A549 (cell line): ENCODE results near the gene APOBEC3G. TPM values are rescaled to one million over a fixed set of nuclear protein-coding genes. Genes with fewer than 3 reads are reported as not detected.

ENCODE experiments used
- ATAC-seq, 2 experiments: fragments of 200-7000 bp in 1 of 2; fragments of >200 bp in 1 of 2; cut with Nextera tagmentation in 1 of 2; cut with Tn5 transposase in 1 of 2; 3 replicates each; pipeline versions ENCODE4 v1.8.0 to v1.9.1; 2018 to 2020; ENCODE audit warnings: mild to moderate bottlenecking in 1 of 2, moderate library complexity in 1 of 2
- CTCF ChIA-PET: fragments of 300-600 bp; sonication (Branson Sonifier 250); formaldehyde crosslinking; extraction: SDS; loops from one replicate; lab custom pipeline; 2021; ENCODE audit warnings: antibody characterized with exemption, inconsistent platforms; lab: Yijun Ruan, JAX
- POLR2A ChIA-PET: fragments of 350-600 bp; formaldehyde crosslinking; extraction: SDS; loops from one replicate; lab custom pipeline; 2021; ENCODE audit warnings: antibody characterized with exemption, inconsistent platforms; lab: Yijun Ruan, JAX
- DNase-seq, 2 experiments: peaks; one replicate each; pipeline versions ENCODE4 v3.0.0 to v3.0.0-alpha.2; 2011 to 2016; ENCODE audit warnings: low read depth in 1 of 2, low spot score in 1 of 2
- FAIRE-seq: peaks from 2 replicates; lab custom pipeline; 2011; peaks lifted over from hg19 to GRCh38; lab: Jason Lieb, UNC
- H3K27ac ChIP-seq, 2 experiments: fragments of >200 bp; sonication (Bioruptor Twin); formaldehyde crosslinking; 3 replicates each; pipeline ENCODE4 v1.5.1; 2016 to 2017
- H3K4me1 ChIP-seq: fragments of >200 bp; sonication (Bioruptor Twin); formaldehyde crosslinking; 3 replicates; pipeline ENCODE4 v1.6.1; 2016
- H3K4me2 ChIP-seq: fragments of >200 bp; sonication (Bioruptor Twin); formaldehyde crosslinking; 3 replicates; pipeline ENCODE4 v1.6.1; 2016
- H3K4me3 ChIP-seq: fragments of >200 bp; sonication (Bioruptor Twin); formaldehyde crosslinking; 3 replicates; pipeline ENCODE4 v1.5.1; 2016
- H3K9me3 ChIP-seq: fragments of >200 bp; sonication (Bioruptor Twin); formaldehyde crosslinking; 3 replicates; pipeline ENCODE4 v1.6.1; 2016
- ATOH8 ChIP-seq: fragments of 250-450 bp; sonication (Bioruptor Pico); IDR thresholded peaks from 2 replicates; pipeline ENCODE4 v1.5.0; 2020; ENCODE audit warnings: low read depth, mild to moderate bottlenecking, moderate library complexity
- BHLHE40 ChIP-seq: IDR thresholded peaks from 2 replicates; pipeline ENCODE4 v1.6.1; 2012; ENCODE audit warnings: low read depth, low read length, inconsistent platforms
- CBX8 ChIP-seq: fragments of 200-600 bp; sonication (generic); IDR thresholded peaks from 2 replicates; pipeline ENCODE4 v1.6.1; 2016
- CEBPB ChIP-seq, 2 experiments: fragments of >200 bp in 1 of 2; sonication (Bioruptor Twin) in 1 of 2; formaldehyde crosslinking in 1 of 2; IDR thresholded peaks; 2 replicates each; pipeline ENCODE4 v1.6.1; 2012 to 2016
- CHD4 ChIP-seq: fragments of 200-600 bp; sonication (generic); IDR thresholded peaks from 2 replicates; pipeline ENCODE4 v1.6.1; 2016; ENCODE audit warnings: antibody characterized with exemption, mild to moderate bottlenecking, borderline replicate concordance
- EHF ChIP-seq: fragments of 250-450 bp; sonication (Bioruptor Pico); IDR thresholded peaks from 2 replicates; pipeline ENCODE4 v1.5.0; 2020; ENCODE audit warnings: mild to moderate bottlenecking
- EHMT2 ChIP-seq: fragments of 200-600 bp; sonication (generic); IDR thresholded peaks from 2 replicates; pipeline ENCODE4 v1.6.1; 2016; ENCODE audit warnings: antibody characterized with exemption, low read depth, mild to moderate bottlenecking, moderate library complexity
- FOSL2 ChIP-seq, 2 experiments: fragments of 450-650 bp in 1 of 2; fragments of >200 bp in 1 of 2; sonication (Bioruptor Twin) in 1 of 2; formaldehyde crosslinking; IDR thresholded peaks; 2 replicates each; pipeline versions ENCODE4 v1.5.0 to v1.6.1; 2016 to 2020; ENCODE audit warnings: mild to moderate bottlenecking in 1 of 2, moderate library complexity in 1 of 2
- GATA3 ChIP-seq: IDR thresholded peaks from 2 replicates; pipeline ENCODE4 v1.6.1; 2012; ENCODE audit warnings: borderline replicate concordance
- HDAC2 ChIP-seq: fragments of 200-600 bp; sonication (generic); IDR thresholded peaks from 2 replicates; pipeline ENCODE4 v1.6.1; 2016
- HES2 ChIP-seq: fragments of >200 bp; sonication (Bioruptor Twin); formaldehyde crosslinking; IDR thresholded peaks from 2 replicates; pipeline ENCODE4 v1.6.1; 2016
- HEYL ChIP-seq: fragments of 250-450 bp; sonication (Bioruptor Pico); IDR thresholded peaks from 2 replicates; pipeline ENCODE4 v1.8.0; 2021; ENCODE audit warnings: mild to moderate bottlenecking, moderate library complexity
- HOXA7 ChIP-seq: fragments of 250-450 bp; sonication (Bioruptor Pico); IDR thresholded peaks from 2 replicates; pipeline ENCODE4 v1.5.0; 2020; ENCODE audit warnings: mild to moderate bottlenecking, moderate library complexity
- HOXB13 ChIP-seq: fragments of 250-450 bp; sonication (Bioruptor Pico); IDR thresholded peaks from 2 replicates; pipeline ENCODE4 v1.5.0; 2020; ENCODE audit warnings: low read depth, mild to moderate bottlenecking, moderate library complexity
- JUNB ChIP-seq: fragments of >200 bp; sonication (Bioruptor Twin); formaldehyde crosslinking; IDR thresholded peaks from 2 replicates; pipeline ENCODE4 v1.6.1; 2016
- KDM1A ChIP-seq: fragments of 200-600 bp; sonication (generic); IDR thresholded peaks from 2 replicates; pipeline ENCODE4 v1.6.1; 2016; ENCODE audit warnings: low read depth, mild to moderate bottlenecking
- MAFK ChIP-seq: fragments of 450-650 bp; IDR thresholded peaks from 2 replicates; pipeline ENCODE4 v1.6.1; 2014; ENCODE audit not compliant: partially characterized antibody
- MAX ChIP-seq: IDR thresholded peaks from 2 replicates; pipeline ENCODE4 v1.6.1; 2012
- MYC ChIP-seq: IDR thresholded peaks from 2 replicates; pipeline ENCODE4 v1.6.1; 2012; ENCODE audit warnings: mild to moderate bottlenecking, inconsistent platforms, low read length, improper control_type of control experiment, borderline replicate concordance
- NFE2L2 ChIP-seq: fragments of 150-350 bp; conservative IDR thresholded peaks from 2 replicates; pipeline ENCODE4 v1.6.1; 2014; ENCODE audit warnings: low read length
- PHF8 ChIP-seq: fragments of 200-600 bp; sonication (generic); IDR thresholded peaks from 2 replicates; pipeline ENCODE4 v1.6.1; 2016; ENCODE audit warnings: low read depth, mild to moderate bottlenecking, antibody characterized with exemption, moderate library complexity, borderline replicate concordance
- POLR2A ChIP-seq: IDR thresholded peaks from 2 replicates; pipeline ENCODE4 v1.6.1; 2012; ENCODE audit warnings: mild to moderate bottlenecking, low read length
- RAD21 ChIP-seq, 2 experiments: fragments of >200 bp in 1 of 2; sonication (Bioruptor Twin) in 1 of 2; formaldehyde crosslinking in 1 of 2; IDR thresholded peaks in 1 of 2; conservative IDR thresholded peaks in 1 of 2; 2 replicates in 1 of 2; 3 replicates in 1 of 2; pipeline ENCODE4 v1.6.1; 2012 to 2018; ENCODE audit warnings: inconsistent platforms in 1 of 2
- RNF2 ChIP-seq: fragments of 200-600 bp; sonication (generic); IDR thresholded peaks from 2 replicates; pipeline ENCODE4 v1.6.1; 2016; ENCODE audit warnings: low read depth, mild to moderate bottlenecking, antibody characterized with exemption, moderate library complexity, borderline replicate concordance
- SMC3 ChIP-seq: fragments of >200 bp; sonication (Bioruptor Twin); formaldehyde crosslinking; IDR thresholded peaks from 3 replicates; pipeline ENCODE4 v1.6.1; 2018; ENCODE audit warnings: inconsistent platforms
- SREBF2 ChIP-seq: fragments of 450-650 bp; IDR thresholded peaks from 2 replicates; pipeline ENCODE4 v1.6.1; 2014; ENCODE audit warnings: mild to moderate bottlenecking, moderate library complexity
- TP53 ChIP-seq: fragments of 250-450 bp; sonication (Bioruptor Pico); IDR thresholded peaks from 2 replicates; pipeline ENCODE4 v1.5.0; 2021; ENCODE audit warnings: mild to moderate bottlenecking, moderate library complexity
- USF2 ChIP-seq: fragments of 450-650 bp; IDR thresholded peaks from 2 replicates; pipeline ENCODE4 v1.6.1; 2014; ENCODE audit warnings: antibody characterized with exemption
- ZC3H11A ChIP-seq: fragments of 450-650 bp; IDR thresholded peaks from 2 replicates; pipeline ENCODE4 v1.6.1; 2014; ENCODE audit warnings: antibody characterized with exemption, mild to moderate bottlenecking
- ZFP36 ChIP-seq: fragments of 450-650 bp; IDR thresholded peaks from 2 replicates; pipeline ENCODE4 v1.6.1; 2014; ENCODE audit warnings: borderline replicate concordance; ENCODE audit not compliant: partially characterized antibody
- ZSCAN20 ChIP-seq: fragments of 250-450 bp; sonication (Bioruptor Pico); IDR thresholded peaks from 2 replicates; pipeline ENCODE4 v1.8.0; 2022; ENCODE audit warnings: mild to moderate bottlenecking, moderate library complexity
- WGBS: methylation state at CpG from one replicate; pipeline ENCODE4 v1.1.6; 2017; ENCODE audit errors: missing lambda C conversion rate; 5-methylcytosine and 5-hydroxymethylcytosine counted together
- polyA plus RNA-seq, 4 experiments: library from polyadenylated mRNA; depleted of rRNA in 3 of 4; stranded (reverse); fragments of >200 nt; fragmentation: RNase III in 1 of 4; extraction: RNeasy Plus Mini Kit Qiagen cat#74134 plus additional on column Dnase treatment in 1 of 4; gene quantifications; 2 replicates in 3 of 4; 3 replicates in 1 of 4; pipeline ENCODE4 v1.2.3, GENCODE V29; 2011 to 2017

Gene APOBEC3G
- polyA plus RNA-seq, 2 of the 4 experiments (the other 2 are of a cell fraction) = not detected

GRCh38 chr22:39132281-39132680 lies 55.2 kb downstream of the APOBEC3G start:
- no peaks in the 10 kb centered on the region for H3K9me3 ChIP-seq
- 0 out of 3 replicates have a peak, but pooled peaks cover 9% of the 10 kb centered on the region for H3K4me1 ChIP-seq
- no peak overlapping the region for H3K4me3 ChIP-seq
- ATAC-seq (no peak), DNase-seq (no peak), FAIRE-seq (no peak)
- POLR2A ChIA-PET = interaction anchor here (1.3 kb wide), 1 partner anchor 187 kb away, joined by 4 read pairs; the partner anchor contains the start of gene RPL3
- no peak for TF ChIP-seq HEYL (CRISPR knock-in tag)
- no peak for TF ChIP-seq TP53 (CRISPR knock-in tag)
- TF ChIP-seq NFE2L2 = no peak
- no peak for TF ChIP-seq SMC3
- no peak for TF ChIP-seq HDAC2
- no peak for TF ChIP-seq SREBF2
- TF ChIP-seq FOSL2 (IDR thresholded peaks at IDR 0.05) = no peak
- no peak for TF ChIP-seq FOSL2 (CRISPR knock-in tag; IDR thresholded peaks at IDR 0.05)
- H3K4me2 ChIP-seq = no peak overlapping the region
- H3K27ac ChIP-seq = no peak overlapping the region
- 17% methylated on average over 1 of the region's 6 CpGs for WGBS
- CTCF ChIA-PET = interaction anchor here (1.0 kb wide), 1 partner anchor 14 kb away, joined by 3 read pairs; no protein-coding TSS in a partner anchor

GRCh38 chr22:39132871-39133524 lies 55.9 kb downstream of the APOBEC3G start:
- no peak for FAIRE-seq
- H3K4me1 ChIP-seq = 0 out of 3 replicates have a peak, but pooled peaks cover 9% of the 10 kb centered on the region
- TF ChIP-seq RNF2 (no peak), JUNB (no peak), ATOH8 (CRISPR knock-in tag) (no peak), SREBF2 (no peak), ZFP36 (no peak), BHLHE40 (no peak), ZC3H11A (no peak), EHMT2 (no peak), CHD4 (no peak), MYC (no peak), USF2 (no peak), ZSCAN20 (CRISPR knock-in tag) (no peak), CBX8 (no peak), HOXA7 (CRISPR knock-in tag) (no peak), PHF8 (no peak), HDAC2 (no peak), HES2 (no peak)
- TF ChIP-seq, all 56 proteins: peak for 0
- no peak overlapping the region for H3K4me2 ChIP-seq
- no peak overlapping the region for H3K27ac ChIP-seq
- no peaks in the 10 kb centered on the region for H3K9me3 ChIP-seq
- WGBS = 95% methylated on average over 20 of the region's 22 CpGs
- no peak for DNase-seq
- ATAC-seq = no peak
- ChIA-PET POLR2A (no interaction called here), CTCF (interaction anchor here (1.3 to 1.7 kb wide), 2 partner anchors 7 to 173 kb away, joined by 5 to 7 read pairs; no protein-coding TSS in a partner anchor)
- no peak overlapping the region for H3K4me3 ChIP-seq

- CTCF ChIA-PET = interaction anchor here (0.6 to 2.6 kb wide), 7 partner anchors 8 to 397 kb away, joined by 3 to 21 read pairs (median 5); partner anchors contain the start of gene CBX7
- no peak overlapping the region for H3K4me3 ChIP-seq
- DNase-seq = no peak
- POLR2A ChIA-PET = no interaction called here
- no peaks in the 10 kb centered on the region for H3K9me3 ChIP-seq
- 0 out of 3 replicates have a peak, but pooled peaks cover 9% of the 10 kb centered on the region for H3K4me1 ChIP-seq
- no peak for ATAC-seq
- FAIRE-seq = no peak
- H3K4me2 ChIP-seq = no peak overlapping the region
- H3K27ac ChIP-seq = no peak overlapping the region
- WGBS = 94% methylated on average over 9 of the region's 17 CpGs
- TF ChIP-seq MAX (no peak), PHF8 (no peak), HEYL (CRISPR knock-in tag) (no peak), HOXB13 (no peak), ZSCAN20 (CRISPR knock-in tag) (no peak), HOXA7 (CRISPR knock-in tag) (no peak), CEBPB (IDR thresholded peaks at IDR 0.05) (no peak), HES2 (no peak), POLR2A (no peak), KDM1A (no peak), EHF (CRISPR knock-in tag) (no peak), MAFK (no peak), RAD21 (conservative IDR thresholded peaks at IDR 0.05 in 1 of 2, IDR thresholded peaks at IDR 0.05 in 1 of 2) (no peak), GATA3 (no peak), ATOH8 (CRISPR knock-in tag) (no peak)
These were observed 56.8 kb downstream of the APOBEC3G start for GRCh38 chr22:39133871-39134270.
